OCI-LY7 (cell line): ENCODE results near the gene PPP1R14B. TPM values are rescaled to one million over a fixed set of nuclear protein-coding genes. Genes with fewer than 3 reads are reported as not detected.

Experiments
- BruUV-seq: library from RNA; stranded (reverse); fragments of 400-500 nt; replicated peaks from 2 replicates; lab custom pipeline; 2021; lab: Mats Ljungman, UMichigan
- CTCF ChIA-PET: fragments of 300-600 bp; sonication (Branson Sonifier 250); formaldehyde crosslinking; loops from one replicate; lab custom pipeline; 2022; ENCODE audit warnings: antibody characterized with exemption; ENCODE audit not compliant: unreplicated experiment; lab: Charles Lee
- POLR2A ChIA-PET: fragments of 300-600 bp; sonication (Branson Sonifier 250); formaldehyde crosslinking; loops from one replicate; lab custom pipeline; 2022; ENCODE audit warnings: antibody characterized with exemption; lab: Charles Lee
- DNase-seq: peaks from one replicate; pipeline ENCODE4 v3.0.0-alpha.2; 2015; ENCODE audit warnings: low spot score
- H2AFZ ChIP-seq: fragments of 200-600 bp; sonication (generic), shearing (Covaris generic); 2 replicates; pipeline ENCODE4 v1.6.1; 2014; ENCODE audit warnings: mild to moderate bottlenecking, antibody characterized with exemption, low read length, moderate library complexity
- H3K27ac ChIP-seq: fragments of 200-600 bp; sonication (generic); 2 replicates; pipeline ENCODE4 v1.5.1; 2014; ENCODE audit warnings: mixed run types, low read depth, mild to moderate bottlenecking, moderate library complexity, low read length, inconsistent platforms; ENCODE audit not compliant: poor library complexity, severe bottlenecking
- H3K36me3 ChIP-seq: fragments of 200-600 bp; sonication (generic); 2 replicates; pipeline ENCODE4 v1.6.1; 2014; ENCODE audit warnings: mild to moderate bottlenecking, antibody characterized with exemption, low read length, moderate library complexity, mixed read lengths; ENCODE audit not compliant: insufficient read depth
- H3K4me1 ChIP-seq: fragments of 200-600 bp; sonication (generic); 2 replicates; pipeline ENCODE4 v1.5.1; 2014; ENCODE audit warnings: mild to moderate bottlenecking, low read length; ENCODE audit not compliant: insufficient read depth, poor library complexity, severe bottlenecking
- H3K4me2 ChIP-seq: fragments of 200-600 bp; sonication (generic); 2 replicates; pipeline ENCODE4 v1.6.1; 2014; ENCODE audit warnings: mild to moderate bottlenecking, low read length
- H3K4me3 ChIP-seq: fragments of 200-600 bp; sonication (generic); 2 replicates; pipeline ENCODE4 v1.5.1; 2014; ENCODE audit warnings: mild to moderate bottlenecking, low read depth, low read length; ENCODE audit not compliant: poor library complexity, severe bottlenecking
- H3K79me2 ChIP-seq: fragments of 200-600 bp; sonication (generic); 2 replicates; pipeline ENCODE4 v1.6.1; 2016; ENCODE audit warnings: low read depth, mild to moderate bottlenecking, low read length, moderate library complexity, mixed read lengths; ENCODE audit not compliant: insufficient read depth
- H3K9me2 ChIP-seq: fragments of 200-600 bp; sonication (generic); 2 replicates; pipeline ENCODE4 v1.6.1; 2016; ENCODE audit warnings: mild to moderate bottlenecking, low read length, mixed read lengths; ENCODE audit not compliant: insufficient read depth
- H3K9me3 ChIP-seq: fragments of 200-600 bp; sonication (generic); 2 replicates; pipeline ENCODE4 v1.6.1; 2014; ENCODE audit warnings: mild to moderate bottlenecking, mixed run types, low read length, mixed read lengths
- H4K20me1 ChIP-seq: fragments of 200-600 bp; sonication (generic); 2 replicates; pipeline ENCODE4 v1.6.1; 2014; ENCODE audit warnings: mild to moderate bottlenecking, antibody characterized with exemption, low read length, moderate library complexity, mixed read lengths; ENCODE audit not compliant: insufficient read depth
- CTCF ChIP-seq: fragments of 200-600 bp; sonication (generic); conservative IDR thresholded peaks from 2 replicates; pipeline ENCODE4 v1.5.1; 2014; ENCODE audit warnings: mild to moderate bottlenecking, antibody characterized with exemption, low read length, moderate library complexity, mixed read lengths
- EZH2phosphoT487 ChIP-seq: fragments of 200-600 bp; sonication (generic); IDR thresholded peaks from 2 replicates; pipeline ENCODE4 v1.6.1; 2018; ENCODE audit warnings: low read depth, borderline replicate concordance, mild to moderate bottlenecking, mixed run types, antibody characterized with exemption, low read length, moderate library complexity, mixed read lengths
- intact Hi-C: fragments of 100-400 bp; cut with micrococcal nuclease; formaldehyde crosslinking; loops from one replicate; pipeline ENCODE4 v1.10.0; 2022; ENCODE audit not compliant: unreplicated experiment
- total RNA-seq, 2 experiments: library from RNA; depleted of rRNA in 1 of 2; stranded (reverse); fragments of >200 nt in 1 of 2; shearing (Covaris generic) in 1 of 2; gene quantifications; 2 replicates each; pipeline ENCODE4 v1.2.3, GENCODE V29; 2014 to 2022

The PPP1R14B gene
- total RNA-seq, 2 experiments from 2014 or later: 198 to 223 TPM

- Histone ChIP-seq H3K9me2 (no peaks in the 10 kb centered on the region), H3K9me3 (no peaks in the 10 kb centered on the region), H3K27ac (no peak overlapping the region), H3K4me3 (no peak overlapping the region), H3K79me2 (no peaks in the 10 kb centered on the region), H3K4me2 (no peak overlapping the region), H3K4me1 (peaks cover 7% of the 10 kb centered on the region), H2AFZ (no peak overlapping the region), H4K20me1 (no peaks in the 10 kb centered on the region), H3K36me3 (no peaks in the 10 kb centered on the region)
- intact Hi-C loops: no loop called here
- TF ChIP-seq CTCF: no peak
- TF ChIP-seq EZH2phosphoT487: no peak
- BruUV-seq: no TSS peak
- ChIA-PET CTCF (no interaction called here), POLR2A (no interaction called here)
- no peak for DNase-seq
Observed at GRCh38 chr11:64295760-64296159, 49.0 kb upstream of the PPP1R14B start.

DNA sequence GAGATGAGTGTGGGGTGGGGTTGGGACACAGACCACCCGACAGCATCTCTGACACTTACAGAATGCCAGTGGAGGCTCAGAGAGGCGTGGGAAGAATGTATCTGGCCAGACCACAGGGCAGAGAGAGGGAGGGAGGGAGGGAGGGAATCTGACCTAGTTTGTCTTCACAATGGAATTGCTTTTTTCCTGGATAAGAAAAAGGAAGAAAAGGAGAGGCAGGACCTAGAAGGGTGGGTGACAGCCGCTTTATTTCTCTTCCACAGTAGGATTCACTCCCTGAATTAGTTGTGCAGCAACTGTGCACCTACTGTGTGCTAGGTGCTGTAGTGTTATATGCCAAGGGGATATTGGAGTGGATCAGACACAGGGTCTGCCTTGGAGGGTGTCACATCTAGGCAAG is 48.0 kb upstream of the PPP1R14B start:
- H3K9me3 ChIP-seq: no peaks in the 10 kb centered on the region
- CTCF ChIA-PET: no interaction called here
- no peak overlapping the region for H2AFZ ChIP-seq
- POLR2A ChIA-PET: no interaction called here
- H3K79me2 ChIP-seq: no peaks in the 10 kb centered on the region
- H3K9me2 ChIP-seq: no peaks in the 10 kb centered on the region
- H3K27ac ChIP-seq: no peak overlapping the region
- H3K4me1 ChIP-seq: no peaks in the 10 kb centered on the region
- no peak overlapping the region for H3K4me3 ChIP-seq
- no TSS peak for BruUV-seq
- H3K36me3 ChIP-seq: no peaks in the 10 kb centered on the region
- no peaks in the 10 kb centered on the region for H4K20me1 ChIP-seq
- no peak for TF ChIP-seq CTCF
- TF ChIP-seq EZH2phosphoT487: no peak
- intact Hi-C loops: no loop called here
- H3K4me2 ChIP-seq: no peak overlapping the region
- DNase-seq: no peak

- Histone ChIP-seq H3K9me3 (no peaks in the 10 kb centered on the region), H2AFZ (no peak overlapping the region), H3K36me3 (no peaks in the 10 kb centered on the region), H3K9me2 (no peaks in the 10 kb centered on the region), H3K27ac (no peak overlapping the region), H3K79me2 (no peaks in the 10 kb centered on the region), H4K20me1 (no peaks in the 10 kb centered on the region), H3K4me2 (no peak overlapping the region), H3K4me1 (no peaks in the 10 kb centered on the region), H3K4me3 (no peak overlapping the region)
- TF ChIP-seq CTCF: no peak
- no peak for TF ChIP-seq EZH2phosphoT487
- intact Hi-C loops: no loop called here
- POLR2A ChIA-PET: no interaction called here
- DNase-seq: no peak
- no TSS peak for BruUV-seq
- CTCF ChIA-PET: no interaction called here
Observed at GRCh38 chr11:64292460-64293254, 45.9 kb upstream of the PPP1R14B start.
